ENCODE data around the gene C2orf81.
A peak's percentile ranks its signal among the peaks of the same experiment; 100 is the strongest.
"Not testable (repeated sequence)": the region's sequence is repeated elsewhere in the genome, so short reads cannot be mapped to it uniquely, and the experiment has no call there.

GRCh38 chr2:74442483-74443297 is 21.3 kb upstream of the C2orf81 start:
- TF ChIP-seq CTCF (IDR thresholded peaks at IDR 0.05) = peak; percentile 1
- TF ChIP-seq EZH2, EZH2phosphoT487 (IDR thresholded peaks at IDR 0.05): not testable (repeated sequence)
